Panc1 (cell line): ENCODE data around the gene TMEM229B. TPM values are rescaled to one million over a fixed set of nuclear protein-coding genes. Genes with fewer than 3 reads are reported as not detected.

ENCODE experiments used
- ATAC-seq: fragments of 200-7000 bp; cut with Tn5 transposase; 2 replicates; pipeline ENCODE4 v1.9.1; 2020; ENCODE audit warnings: mild to moderate bottlenecking, moderate library complexity
- BruUV-seq: library from RNA; stranded (reverse); fragments of 400-500 nt; replicated peaks from 2 replicates; lab custom pipeline; 2021; lab: Mats Ljungman, UMichigan
- CTCF ChIA-PET: fragments of 300-600 bp; sonication (Branson Sonifier 250); formaldehyde crosslinking; loops from one replicate; lab custom pipeline; 2022; ENCODE audit warnings: antibody characterized with exemption; lab: Charles Lee
- POLR2A ChIA-PET: fragments of 300-600 bp; sonication (Branson Sonifier 250); formaldehyde crosslinking; loops from one replicate; lab custom pipeline; 2022; ENCODE audit warnings: antibody characterized with exemption; lab: Charles Lee
- DNase-seq: peaks from one replicate; pipeline ENCODE4 v3.0.0-alpha.2; 2010; ENCODE audit warnings: low read depth, low spot score
- H3K27ac ChIP-seq: 2 replicates; pipeline ENCODE4 v1.5.1; 2011; ENCODE audit warnings: mild to moderate bottlenecking, low read length, inconsistent platforms
- H3K27me3 ChIP-seq: fragments of 200-500 bp; sonication (Bioruptor generic); 2 replicates; pipeline ENCODE4 v1.6.0; 2014; ENCODE audit warnings: low read length, inconsistent platforms; ENCODE audit not compliant: control insufficient read depth, insufficient read depth
- H3K36me3 ChIP-seq: fragments of 200-500 bp; sonication (Bioruptor generic); 2 replicates; pipeline ENCODE4 v1.5.1; 2014; ENCODE audit warnings: inconsistent platforms, mild to moderate bottlenecking, low read length, moderate library complexity; ENCODE audit not compliant: control insufficient read depth, insufficient read depth
- H3K4me1 ChIP-seq: 2 replicates; pipeline ENCODE4 v1.5.1; 2011; ENCODE audit warnings: inconsistent platforms, mild to moderate bottlenecking, low read length, moderate library complexity; ENCODE audit not compliant: control insufficient read depth, insufficient read depth
- H3K4me3 ChIP-seq, 2 experiments: 2 replicates each; pipeline ENCODE4 v1.5.1; 2011 to 2012; ENCODE audit warnings: low read depth in 2 of 2, low read length in 2 of 2, mild to moderate bottlenecking in 2 of 2, inconsistent platforms in 1 of 2, moderate library complexity in 1 of 2
- H3K9me3 ChIP-seq: fragments of 200-500 bp; sonication (Bioruptor generic); 2 replicates; pipeline ENCODE4 v1.5.1; 2014; ENCODE audit warnings: low read depth, mild to moderate bottlenecking, inconsistent platforms, low read length, moderate library complexity; ENCODE audit not compliant: control insufficient read depth, insufficient read depth
- POLR2AphosphoS5 ChIP-seq: IDR thresholded peaks from 2 replicates; pipeline ENCODE4 v1.6.1; 2012; ENCODE audit warnings: mild to moderate bottlenecking, low read depth, low read length, moderate library complexity
- REST ChIP-seq, 2 experiments: IDR thresholded peaks; 2 replicates each; pipeline ENCODE4 v1.6.1; 2011 to 2012; ENCODE audit warnings: low read depth in 2 of 2, control low read depth in 1 of 2, low read length in 1 of 2, mild to moderate bottlenecking in 1 of 2, moderate library complexity in 1 of 2; ENCODE audit not compliant: insufficient read depth in 1 of 2
- SIN3A ChIP-seq: IDR thresholded peaks from 2 replicates; pipeline ENCODE4 v1.6.1; 2012; ENCODE audit warnings: low read depth, mild to moderate bottlenecking, low read length, moderate library complexity, borderline replicate concordance; ENCODE audit not compliant: insufficient read depth
- TCF7L2 ChIP-seq: IDR thresholded peaks from 2 replicates; pipeline ENCODE4 v1.6.1; 2011; ENCODE audit warnings: mild to moderate bottlenecking, low read depth, low read length, inconsistent platforms
- in situ Hi-C: cut with HindIII; loops from 2 replicates; pipeline ENCODE4 v1.10.0; 2016; ENCODE audit warnings: low sequenced_read_pairs, low pct_unique_long_range_greater_than_20kb
- intact Hi-C: fragments of 100-400 bp; cut with micrococcal nuclease; formaldehyde crosslinking; loops from one replicate; pipeline ENCODE4 v1.10.0; 2022; ENCODE audit not compliant: unreplicated experiment
- total RNA-seq: library from RNA; stranded (reverse); gene quantifications from one replicate; pipeline ENCODE4 v1.2.1, GENCODE V29; 2021; ENCODE audit not compliant: unreplicated experiment
- TF ChIP-seq, protein P1 (sequence below): fragments of 450-650 bp; IDR thresholded peaks from 2 replicates; pipeline ENCODE4 v1.5.1; 2017; ENCODE audit warnings: mild to moderate bottlenecking

Gene TMEM229B
- total RNA-seq, 1 experiment from 2014 or later, result 1.6 TPM

DNA sequence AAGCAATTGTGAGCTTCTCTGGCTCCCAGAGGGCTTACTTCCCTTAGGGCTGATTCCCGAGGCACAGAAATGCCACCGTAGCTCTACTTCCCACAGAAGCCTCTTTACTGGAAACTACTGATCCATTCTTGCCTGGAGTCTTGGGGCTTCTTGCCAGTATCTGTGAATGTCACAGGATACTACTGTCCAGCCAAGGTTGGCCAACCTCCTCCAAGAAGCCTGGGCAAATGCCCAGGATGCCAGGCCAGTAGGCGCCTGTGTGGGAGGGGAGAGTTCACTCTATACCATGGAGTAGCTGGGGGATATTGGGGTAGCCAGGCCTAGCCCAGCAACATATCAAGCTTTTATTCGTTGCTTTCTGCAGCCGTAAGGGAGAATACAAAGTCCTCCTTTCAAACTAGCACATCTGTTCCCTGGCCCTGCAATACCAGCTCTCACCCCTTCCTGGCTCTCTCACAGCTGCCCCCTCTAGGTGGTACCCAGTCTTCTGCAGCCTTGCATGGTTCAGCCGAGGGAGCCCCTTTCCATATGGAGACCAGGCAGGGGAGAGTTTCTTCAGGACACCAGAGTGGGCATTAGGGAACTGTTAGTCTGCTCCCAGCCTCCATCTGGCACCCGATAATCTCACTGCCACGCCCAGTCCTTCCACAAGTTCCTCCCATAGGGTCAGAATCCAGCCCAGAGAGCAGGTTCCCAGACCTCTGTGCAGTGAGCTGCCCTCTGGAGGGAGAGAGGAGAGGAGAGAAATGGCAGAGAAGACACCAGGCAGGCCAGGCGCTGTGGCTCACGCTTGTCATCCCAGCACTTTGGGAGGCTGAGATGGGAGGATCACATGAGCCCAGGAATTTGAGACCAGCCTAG is 52.3 kb downstream of the TMEM229B start:
- Histone ChIP-seq H3K36me3 (no peaks in the 10 kb centered on the region), H3K27ac (no peak overlapping the region), H3K27me3 (no peaks in the 10 kb centered on the region), H3K4me3 (no peak overlapping the region), H3K9me3 (no peaks in the 10 kb centered on the region), H3K4me1 (no peaks in the 10 kb centered on the region)
- intact Hi-C loops, result no loop called here
- in situ Hi-C loops, result no loop called here
- ChIA-PET POLR2A (no interaction called here), CTCF (interaction anchor here (0.8 to 1.0 kb wide), 2 partner anchors 91 to 268 kb away, joined by 3 to 4 read pairs; no protein-coding TSS in a partner anchor)
- no peak for DNase-seq
- BruUV-seq, result no TSS peak
- TF ChIP-seq POLR2AphosphoS5, result no peak
- TF ChIP-seq, protein P1, sequence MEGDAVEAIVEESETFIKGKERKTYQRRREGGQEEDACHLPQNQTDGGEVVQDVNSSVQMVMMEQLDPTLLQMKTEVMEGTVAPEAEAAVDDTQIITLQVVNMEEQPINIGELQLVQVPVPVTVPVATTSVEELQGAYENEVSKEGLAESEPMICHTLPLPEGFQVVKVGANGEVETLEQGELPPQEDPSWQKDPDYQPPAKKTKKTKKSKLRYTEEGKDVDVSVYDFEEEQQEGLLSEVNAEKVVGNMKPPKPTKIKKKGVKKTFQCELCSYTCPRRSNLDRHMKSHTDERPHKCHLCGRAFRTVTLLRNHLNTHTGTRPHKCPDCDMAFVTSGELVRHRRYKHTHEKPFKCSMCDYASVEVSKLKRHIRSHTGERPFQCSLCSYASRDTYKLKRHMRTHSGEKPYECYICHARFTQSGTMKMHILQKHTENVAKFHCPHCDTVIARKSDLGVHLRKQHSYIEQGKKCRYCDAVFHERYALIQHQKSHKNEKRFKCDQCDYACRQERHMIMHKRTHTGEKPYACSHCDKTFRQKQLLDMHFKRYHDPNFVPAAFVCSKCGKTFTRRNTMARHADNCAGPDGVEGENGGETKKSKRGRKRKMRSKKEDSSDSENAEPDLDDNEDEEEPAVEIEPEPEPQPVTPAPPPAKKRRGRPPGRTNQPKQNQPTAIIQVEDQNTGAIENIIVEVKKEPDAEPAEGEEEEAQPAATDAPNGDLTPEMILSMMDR, result no peak
- ATAC-seq, result no peak; the same call in 1 of the 2 replicates

GRCh38 chr14:67435603-67436002 is 52.9 kb downstream of the TMEM229B start:
- DNase-seq (no peak), ATAC-seq (no peak)
- H3K27ac ChIP-seq, result no peak overlapping the region
- no peaks in the 10 kb centered on the region for H3K9me3 ChIP-seq
- H3K36me3 ChIP-seq, result no peaks in the 10 kb centered on the region
- H3K4me1 ChIP-seq, result no peaks in the 10 kb centered on the region
- H3K27me3 ChIP-seq, result no peaks in the 10 kb centered on the region
- CTCF ChIA-PET, result interaction anchor here (0.8 to 1.0 kb wide), 2 partner anchors 91 to 268 kb away, joined by 3 to 4 read pairs; no protein-coding TSS in a partner anchor
- in situ Hi-C loops, result no loop called here
- no TSS peak for BruUV-seq
- intact Hi-C loops, result no loop called here
- H3K4me3 ChIP-seq, result no peak overlapping the region
- no peak for TF ChIP-seq POLR2AphosphoS5
- no peak for TF ChIP-seq SIN3A
- no peak for TF ChIP-seq TCF7L2
- no peak for TF ChIP-seq REST (IDR thresholded peaks at IDR 0.05; ENCODE audit: insufficient read depth in 1 of 2, low read depth in 2 of 2, low read length in 1 of 2)
- TF ChIP-seq, protein P1, result no peak
- POLR2A ChIA-PET, result no interaction called here
